Thoracic aorta (tissue), 2 donors: Measurements from ENCODE around the gene SYTL5. TPM values are rescaled to one million over a fixed set of nuclear protein-coding genes. Genes with fewer than 3 reads are reported as not detected.

Source experiments
- ATAC-seq: fragments of 150-250 bp; one replicate; pipeline ENCODE4 v1.8.0; 2017; ENCODE audit warnings: low read depth; ENCODE audit not compliant: insufficient number of reproducible peaks, low FRiP score
- DNase-seq: peaks from one replicate; pipeline ENCODE4 v3.0.0-alpha.2; 2020; ENCODE audit warnings: low spot score
- H3K27ac ChIP-seq, 2 donors: fragments of 200-600 bp; sonication (generic); 1 replicate in 1 of 2; 2 replicates in 1 of 2; pipeline ENCODE4 v1.5.1; 2016; ENCODE audit warnings: mild to moderate bottlenecking in 2 of 2, moderate library complexity in 2 of 2
- H3K27me3 ChIP-seq: fragments of 200-600 bp; sonication (generic); replicated peaks from 2 replicates; pipeline ENCODE4 v1.6.0; 2016; ENCODE audit warnings: mild to moderate bottlenecking; ENCODE audit not compliant: insufficient read depth
- H3K36me3 ChIP-seq: fragments of 200-600 bp; sonication (generic); one replicate; pipeline ENCODE4 v1.5.1; 2016
- H3K4me1 ChIP-seq, 2 donors: fragments of 200-600 bp; sonication (generic); 1 replicate in 1 of 2; 2 replicates in 1 of 2; pipeline versions ENCODE4 v1.5.1 to v1.6.0; 2016; ENCODE audit warnings: low read depth in 2 of 2, mild to moderate bottlenecking in 1 of 2; ENCODE audit not compliant: control insufficient read depth in 1 of 2
- H3K4me3 ChIP-seq: fragments of 200-600 bp; sonication (generic); 2 replicates; pipeline ENCODE4 v1.5.1; 2016; ENCODE audit warnings: mild to moderate bottlenecking
- H3K9me3 ChIP-seq: fragments of 200-600 bp; sonication (generic); 2 replicates; pipeline ENCODE4 v1.5.1; 2016
- CTCF ChIP-seq: fragments of 200-600 bp; sonication (generic); IDR thresholded peaks from one replicate; pipeline ENCODE4 v1.5.1; 2019; ENCODE audit warnings: antibody characterized with exemption
- total RNA-seq, 2 donors: library from RNA; depleted of rRNA; stranded (reverse); fragments of >200 nt; gene quantifications; one replicate each; pipeline versions ENCODE4 v1.1.0 to v1.2.3, GENCODE V29; 2016

The SYTL5 gene
- total RNA-seq, 2 donors from 2014 or later: not detected

- Histone ChIP-seq H3K36me3 (no peaks in the 10 kb centered on the region), H3K4me1 (no peaks in the 10 kb centered on the region), H3K4me3 (no peak overlapping the region), H3K27ac (no peak overlapping the region), H3K27me3 (no peaks in the 10 kb centered on the region), H3K9me3 (no peaks in the 10 kb centered on the region)
- no peak for DNase-seq
- TF ChIP-seq CTCF: no peak
- no peak for ATAC-seq
Measured at GRCh38 chrX:38112566-38112965, 106.2 kb downstream of the SYTL5 start.

DNA sequence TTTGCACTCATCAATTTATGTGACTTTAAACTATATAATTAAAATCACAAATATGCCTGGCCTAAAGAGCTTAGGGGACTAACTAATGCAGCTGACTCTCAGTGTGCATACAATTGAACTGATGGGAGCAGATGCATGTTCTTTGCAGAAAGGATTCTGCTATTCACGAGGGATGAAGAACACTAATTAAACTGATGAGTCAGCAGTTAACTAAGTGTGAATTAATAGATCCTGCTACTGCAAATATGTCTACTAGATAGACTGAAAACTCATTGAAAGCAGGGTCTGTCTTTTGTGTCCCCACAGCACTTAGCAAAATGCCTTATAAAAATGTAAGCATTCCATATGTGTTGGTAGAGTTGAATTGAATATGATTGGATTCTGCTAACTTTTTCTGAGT is 110.4 kb downstream of the SYTL5 start:
- Histone ChIP-seq H3K9me3 (no peaks in the 10 kb centered on the region), H3K27ac (no peak overlapping the region), H3K36me3 (no peaks in the 10 kb centered on the region), H3K4me1 (no peaks in the 10 kb centered on the region), H3K27me3 (no peaks in the 10 kb centered on the region), H3K4me3 (no peak overlapping the region)
- ATAC-seq: no peak
- no peak for DNase-seq
- no peak for TF ChIP-seq CTCF

DNA sequence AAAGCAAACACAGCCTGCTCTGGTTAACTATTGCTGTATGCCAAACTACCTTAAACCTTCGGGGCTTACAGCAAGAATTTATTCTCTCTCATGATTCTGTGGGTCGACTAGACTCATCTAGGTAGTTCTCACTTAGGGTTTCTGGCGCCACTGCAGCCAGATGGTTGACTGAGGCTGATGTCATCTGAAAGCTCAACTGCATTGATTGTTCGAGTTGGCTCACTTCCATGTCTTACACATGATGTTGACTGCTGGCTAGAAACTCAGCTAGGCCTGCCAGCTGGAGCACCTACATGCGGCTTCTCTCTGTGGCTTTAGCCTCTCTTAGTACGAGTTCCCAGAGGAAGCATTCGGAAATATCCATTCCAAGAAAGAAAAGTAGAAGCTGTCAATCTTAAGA is 111.1 kb downstream of the SYTL5 start:
- Histone ChIP-seq H3K27me3 (no peaks in the 10 kb centered on the region), H3K36me3 (no peaks in the 10 kb centered on the region), H3K4me1 (no peaks in the 10 kb centered on the region), H3K9me3 (no peaks in the 10 kb centered on the region), H3K4me3 (no peak overlapping the region), H3K27ac (no peak overlapping the region)
- no peak for DNase-seq
- no peak for ATAC-seq
- no peak for TF ChIP-seq CTCF

DNA sequence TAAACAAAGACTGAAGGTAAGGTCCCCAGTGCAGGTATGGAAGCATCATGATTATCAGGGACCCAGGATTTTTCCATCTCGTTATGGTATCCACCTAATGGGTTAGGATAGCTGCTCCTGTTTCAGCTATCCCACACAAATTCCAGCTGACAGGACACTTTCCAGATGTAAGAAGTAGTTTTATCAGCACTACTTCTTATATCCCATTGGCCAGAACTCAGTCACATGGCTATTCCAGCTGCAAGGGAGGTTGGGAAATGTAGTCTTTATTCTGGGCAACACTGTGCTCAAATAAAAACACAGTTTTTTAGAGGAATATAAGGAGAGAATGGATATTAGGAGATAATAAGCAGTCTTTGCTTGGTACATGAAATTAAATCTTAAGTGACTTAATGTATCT is 117.6 kb downstream of the SYTL5 start:
- Histone ChIP-seq H3K27me3 (no peaks in the 10 kb centered on the region), H3K9me3 (no peaks in the 10 kb centered on the region), H3K36me3 (no peaks in the 10 kb centered on the region), H3K27ac (no peak overlapping the region), H3K4me3 (no peak overlapping the region), H3K4me1 (no peaks in the 10 kb centered on the region)
- no peak for DNase-seq
- TF ChIP-seq CTCF: no peak
- ATAC-seq: no peak

GRCh38 chrX:38126179-38126578 is 119.8 kb downstream of the SYTL5 start:
- no peak for DNase-seq
- Histone ChIP-seq H3K27ac (no peak overlapping the region), H3K4me3 (no peak overlapping the region), H3K4me1 (no peaks in the 10 kb centered on the region), H3K36me3 (no peaks in the 10 kb centered on the region), H3K9me3 (no peaks in the 10 kb centered on the region), H3K27me3 (no peaks in the 10 kb centered on the region)
- ATAC-seq: no peak
- TF ChIP-seq CTCF: no peak
